Fibroblast of villous mesenchyme (primary cell): ENCODE data around the gene HNRNPA1L2. TPM values are rescaled to one million over a fixed set of nuclear protein-coding genes. Genes with fewer than 3 reads are reported as not detected.
A peak's percentile ranks its signal among the peaks of the same experiment; 100 is the strongest.
"Not testable (repeated sequence)": the region's sequence is repeated elsewhere in the genome, so short reads cannot be mapped to it uniquely, and the experiment has no call there.

Experiments
- DNase-seq: peaks from one replicate; pipeline ENCODE4 v3.0.0-alpha.2; 2010; ENCODE audit warnings: low read depth
- H3K4me3 ChIP-seq: 2 replicates; pipeline ENCODE4 v1.5.1; 2011; ENCODE audit warnings: low read depth, mild to moderate bottlenecking, low read length
- CTCF ChIP-seq: IDR thresholded peaks from 2 replicates; pipeline ENCODE4 v1.5.1; 2012; ENCODE audit warnings: low read depth, mild to moderate bottlenecking, low read length; ENCODE audit not compliant: insufficient read depth
- total RNA-seq: library from RNA; depleted of rRNA; stranded (reverse); fragments of >200 nt; gene quantifications from 2 replicates; pipeline ENCODE4 v1.2.3, GENCODE V29; 2012

Gene HNRNPA1L2
- total RNA-seq, 1 donor = 3.0 TPM

DNA sequence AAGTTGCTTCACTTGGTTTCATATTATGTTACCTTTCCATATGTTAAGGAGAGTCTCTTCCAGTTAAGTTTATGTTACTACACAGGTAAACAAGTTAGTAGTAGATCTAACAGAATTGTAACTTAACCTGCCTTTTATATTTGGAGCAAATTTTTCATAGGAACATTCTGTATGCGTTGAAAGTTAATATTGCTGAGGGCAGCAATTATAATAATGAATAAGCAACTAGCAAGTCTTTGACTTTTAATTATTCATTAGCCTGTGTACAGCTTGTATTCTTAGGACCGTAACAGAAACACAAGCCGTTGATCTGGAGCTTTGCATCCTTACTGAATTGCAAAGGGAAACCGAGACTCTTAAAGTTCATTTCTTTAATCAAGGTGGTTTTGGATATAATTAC lies 22.0 kb downstream of the HNRNPA1L2 start:
- TF ChIP-seq CTCF = no peak
- no peak overlapping the region for H3K4me3 ChIP-seq
- DNase-seq = no peak

DNA sequence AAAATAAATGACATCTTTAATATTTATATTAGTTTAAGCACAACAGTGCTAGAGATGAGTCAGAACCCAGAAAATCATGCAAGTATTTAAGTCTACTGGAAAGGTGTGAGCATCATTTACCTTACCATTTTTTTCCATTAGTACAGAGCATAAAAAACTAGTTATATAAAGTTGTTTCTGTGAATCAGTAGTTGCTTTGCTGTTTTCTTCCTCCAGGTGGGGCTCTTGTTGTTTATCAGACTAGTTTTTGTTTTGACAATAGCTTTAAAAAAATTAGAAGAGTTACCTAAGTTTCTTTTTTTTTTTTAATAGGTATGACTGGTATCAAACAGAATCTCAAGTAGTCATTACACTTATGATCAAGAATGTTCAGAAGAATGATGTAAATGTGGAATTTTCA lies 23.1 kb downstream of the HNRNPA1L2 start:
- DNase-seq = peak; percentile 45
- peak; percentile 58 for TF ChIP-seq CTCF
- no peak overlapping the region for H3K4me3 ChIP-seq

DNA sequence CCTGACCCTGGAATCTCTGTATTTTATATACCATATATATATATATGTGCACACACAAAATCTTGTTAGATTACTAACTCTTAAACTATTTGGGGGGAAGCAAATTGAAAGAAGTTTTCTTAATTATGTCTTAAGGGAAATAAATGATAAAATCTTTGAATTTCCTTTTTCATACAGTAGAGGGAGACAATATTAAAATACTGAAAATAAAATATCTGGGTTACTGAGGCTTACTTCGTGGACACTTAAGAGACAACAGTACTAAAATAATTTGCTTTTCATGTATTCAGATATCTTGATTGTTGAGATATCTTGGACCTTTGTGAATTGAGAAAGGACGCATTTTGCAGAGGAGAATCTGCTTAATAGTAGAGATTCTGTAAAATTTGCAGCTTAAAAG lies 27.4 kb downstream of the HNRNPA1L2 start:
- no peak for TF ChIP-seq CTCF
- no peak overlapping the region for H3K4me3 ChIP-seq
- no peak for DNase-seq

DNA sequence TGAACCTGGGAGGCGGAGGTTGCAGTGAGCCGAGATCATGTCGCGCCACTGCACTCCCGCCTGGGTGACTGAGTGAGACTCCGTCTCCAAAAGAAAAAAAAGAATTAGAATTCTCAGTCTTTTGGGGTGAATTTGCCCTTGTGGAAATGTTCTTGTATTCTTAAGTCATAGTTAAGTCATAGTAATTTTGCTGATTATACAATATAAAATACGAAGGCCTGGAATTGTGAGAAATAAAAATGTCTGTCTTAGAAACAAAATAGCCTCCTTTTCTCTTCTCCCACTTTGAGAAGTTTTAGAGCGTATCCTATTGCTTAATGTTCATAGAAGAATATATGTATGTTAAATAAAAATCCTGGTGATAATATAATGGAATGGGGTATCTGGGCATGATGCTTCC lies 28.5 kb downstream of the HNRNPA1L2 start:
- no peak overlapping the region for H3K4me3 ChIP-seq
- no peak for TF ChIP-seq CTCF
- no peak for DNase-seq

DNA sequence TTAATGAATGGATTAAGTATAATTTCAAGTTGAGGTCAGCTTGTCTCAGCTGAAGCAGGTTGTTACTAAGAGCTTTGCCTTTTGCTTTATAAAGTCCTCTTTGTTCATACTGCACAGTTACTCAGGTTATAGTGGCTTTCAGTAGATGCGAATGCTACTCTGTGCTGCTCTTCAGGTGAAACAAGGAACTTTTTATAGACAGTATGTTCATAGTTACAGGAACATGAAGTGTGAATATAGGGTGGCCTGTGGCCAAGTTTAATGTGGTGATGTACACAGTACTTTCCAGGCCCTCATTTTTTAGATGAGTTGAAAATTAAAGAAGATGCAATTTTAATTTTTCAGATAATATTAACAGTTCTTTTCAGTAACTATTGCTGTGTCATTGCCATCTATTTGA lies 31.2 kb downstream of the HNRNPA1L2 start:
- no peak overlapping the region for H3K4me3 ChIP-seq
- TF ChIP-seq CTCF = no peak
- no peak for DNase-seq

DNA sequence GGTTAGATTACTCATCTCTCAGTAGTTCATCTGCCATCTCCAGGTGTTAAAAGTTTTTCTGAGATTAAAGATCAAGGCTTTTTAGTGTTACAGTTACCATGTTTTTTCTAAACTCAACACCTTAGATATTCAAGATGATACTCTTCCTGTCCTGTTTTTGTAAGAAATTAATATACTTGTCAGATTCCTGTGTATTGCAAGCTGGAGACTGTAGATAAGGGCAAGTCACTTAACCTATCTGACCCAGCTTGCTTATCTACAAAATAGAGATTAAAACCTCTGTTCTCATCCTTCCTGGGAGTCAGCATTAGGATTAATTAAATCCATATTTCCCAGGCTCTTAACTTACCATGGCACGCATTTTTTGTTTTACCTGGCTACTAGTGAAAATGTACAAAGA lies 35.6 kb downstream of the HNRNPA1L2 start:
- TF ChIP-seq CTCF = no peak
- no peak overlapping the region for H3K4me3 ChIP-seq
- DNase-seq = no peak

DNA sequence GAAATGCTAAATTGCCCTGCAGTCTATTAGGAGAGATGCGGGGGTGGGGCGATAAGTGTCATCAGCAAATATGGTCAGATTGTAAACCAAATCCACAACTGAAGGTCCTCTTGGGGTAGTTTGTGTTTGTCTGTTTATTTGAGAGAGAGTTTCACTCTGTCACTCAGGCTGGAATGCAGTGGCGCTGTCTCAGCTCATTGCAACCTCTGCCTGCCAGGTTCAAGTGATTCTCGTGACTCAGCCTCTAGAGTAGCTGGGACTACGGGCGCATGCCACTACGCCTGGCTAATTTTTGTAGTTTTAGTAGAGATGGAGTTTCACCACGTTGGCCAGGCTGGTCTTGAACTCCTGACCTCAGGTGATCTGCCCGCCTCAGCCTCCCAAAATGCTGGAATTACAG lies 43.6 kb downstream of the HNRNPA1L2 start:
- H3K4me3 ChIP-seq, DNase-seq: not testable (repeated sequence)

DNA sequence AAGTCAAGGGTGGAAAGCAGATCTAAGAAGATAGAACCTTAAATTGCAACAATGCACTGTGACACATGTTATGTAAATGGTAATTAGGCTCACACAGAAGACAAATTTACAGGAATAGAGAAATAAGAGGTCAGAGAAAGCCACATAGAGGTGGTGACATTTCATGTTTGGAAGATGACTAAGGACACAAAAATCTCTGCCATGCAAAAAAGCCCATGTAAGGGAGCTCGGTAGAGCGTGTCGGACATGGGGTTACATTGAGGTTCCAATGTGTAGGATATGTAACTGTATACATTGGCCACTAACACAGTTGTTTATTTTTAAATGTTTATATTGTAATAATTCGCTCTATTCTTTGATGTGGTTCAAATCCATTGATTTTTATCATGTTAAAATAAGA lies 44.1 kb downstream of the HNRNPA1L2 start:
- H3K4me3 ChIP-seq = no peak overlapping the region
- peak; percentile 2 for DNase-seq
- TF ChIP-seq CTCF = no peak
